GM18502 (cell line): ENCODE results near the gene SIL1.
"Not testable (repeated sequence)": the region's sequence is repeated elsewhere in the genome, so short reads cannot be mapped to it uniquely, and the experiment has no call there.

Experiments used
- ATAC-seq: cut with Tn5 transposase; IDR thresholded peaks from one replicate; pipeline ENCODE4 v1.9.1; 2021; ENCODE audit warnings: mild to moderate bottlenecking; ENCODE audit not compliant: unreplicated experiment, poor library complexity

Gene SIL1

DNA sequence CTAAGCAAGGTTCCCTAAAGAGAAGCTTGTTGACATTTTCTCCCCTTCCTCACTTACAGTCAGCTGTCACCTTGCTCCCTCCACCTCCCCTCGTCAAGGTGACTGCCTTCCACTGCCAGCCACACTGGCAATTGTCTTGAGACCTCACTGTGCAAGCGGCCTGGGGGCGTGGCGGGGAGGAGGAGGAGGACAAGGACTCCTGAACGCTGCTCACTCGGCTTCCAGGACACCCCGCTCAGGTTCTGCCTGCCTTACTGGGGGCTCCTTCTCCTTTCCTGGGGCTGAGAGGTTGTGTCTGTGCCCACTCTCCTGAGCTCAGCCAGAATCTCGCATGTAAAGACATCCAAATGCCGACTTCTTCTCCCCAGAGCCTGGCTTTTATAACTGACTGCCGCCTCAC lies 262.7 kb downstream of the SIL1 start:
- ATAC-seq, result no peak

DNA sequence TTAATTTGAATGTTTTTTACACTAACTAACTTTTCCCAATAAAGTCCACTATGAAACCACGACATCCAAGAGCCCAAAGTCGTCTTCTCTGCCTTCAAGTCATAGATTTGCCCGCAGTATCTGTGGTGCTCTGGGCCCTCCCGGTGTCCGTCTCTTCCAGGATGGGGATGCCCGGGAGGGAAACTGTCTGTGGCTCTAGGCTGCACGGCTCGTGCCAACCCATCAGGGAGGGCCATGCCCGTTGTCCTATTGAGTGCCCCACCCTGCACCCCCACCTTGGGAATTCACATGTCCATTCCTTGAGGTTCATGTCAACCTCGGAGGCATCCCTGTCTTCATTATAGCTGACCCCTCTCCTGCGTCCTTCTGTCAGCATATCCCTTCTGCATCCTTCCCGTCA lies 263.2 kb downstream of the SIL1 start:
- no peak for ATAC-seq

DNA sequence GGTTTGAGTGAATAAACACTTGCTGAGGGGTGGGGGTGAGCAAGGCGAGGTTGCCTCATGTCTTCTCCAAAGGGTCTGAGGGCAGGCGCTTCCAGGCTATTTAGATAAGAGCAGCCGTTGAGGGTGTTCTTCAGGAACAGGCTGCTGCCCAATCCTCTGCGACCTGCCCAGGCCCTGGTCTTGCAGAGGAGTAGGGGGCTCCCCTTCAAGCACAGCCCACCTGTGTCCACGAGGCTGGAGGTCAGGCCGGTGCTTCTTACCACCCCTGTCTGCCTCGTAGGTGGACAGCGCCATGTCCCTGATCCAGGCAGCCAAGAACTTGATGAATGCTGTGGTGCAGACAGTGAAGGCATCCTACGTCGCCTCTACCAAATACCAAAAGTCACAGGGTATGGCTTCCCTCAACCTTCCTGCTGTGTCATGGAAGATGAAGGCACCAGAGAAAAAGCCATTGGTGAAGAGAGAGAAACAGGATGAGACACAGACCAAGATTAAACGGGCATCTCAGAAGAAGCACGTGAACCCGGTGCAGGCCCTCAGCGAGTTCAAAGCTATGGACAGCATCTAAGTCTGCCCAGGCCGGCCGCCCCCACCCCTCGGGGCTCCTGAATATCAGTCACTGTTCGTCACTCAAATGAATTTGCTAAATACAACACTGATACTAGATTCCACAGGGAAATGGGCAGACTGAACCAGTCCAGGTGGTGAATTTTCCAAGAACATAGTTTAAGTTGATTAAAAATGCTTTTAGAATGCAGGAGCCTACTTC lies 264.5 kb downstream of the SIL1 start:
- ATAC-seq, result no peak

DNA sequence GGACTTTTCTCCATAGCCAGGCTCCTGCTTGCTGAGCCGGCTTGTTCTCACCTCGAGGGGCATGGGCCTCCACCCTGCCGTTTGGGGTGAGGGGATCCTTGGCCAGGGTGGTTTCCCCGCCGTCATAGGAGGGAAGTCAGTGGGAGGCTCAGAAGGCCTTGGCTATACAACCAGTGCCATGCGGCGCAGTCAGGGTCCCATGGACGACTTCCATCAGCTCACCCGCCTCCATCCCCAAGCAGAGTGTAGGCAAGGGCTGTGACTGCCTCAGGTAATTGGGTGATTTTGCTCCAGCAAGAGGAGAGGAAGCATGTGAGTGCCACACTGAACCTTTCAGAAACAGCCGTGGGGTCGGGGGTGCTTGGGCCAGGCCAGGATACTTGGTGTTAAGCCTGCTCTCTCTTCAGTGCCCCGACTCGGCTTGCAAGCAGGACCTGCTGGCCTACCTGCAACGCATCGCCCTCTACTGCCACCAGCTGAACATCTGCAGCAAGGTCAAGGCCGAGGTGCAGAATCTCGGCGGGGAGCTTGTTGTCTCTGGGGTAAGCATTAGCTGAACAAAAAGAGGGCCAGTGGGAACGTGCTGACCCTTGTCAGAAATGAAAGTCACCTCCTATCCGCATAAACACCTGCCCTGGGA lies 265.9 kb downstream of the SIL1 start:
- no peak for ATAC-seq

DNA sequence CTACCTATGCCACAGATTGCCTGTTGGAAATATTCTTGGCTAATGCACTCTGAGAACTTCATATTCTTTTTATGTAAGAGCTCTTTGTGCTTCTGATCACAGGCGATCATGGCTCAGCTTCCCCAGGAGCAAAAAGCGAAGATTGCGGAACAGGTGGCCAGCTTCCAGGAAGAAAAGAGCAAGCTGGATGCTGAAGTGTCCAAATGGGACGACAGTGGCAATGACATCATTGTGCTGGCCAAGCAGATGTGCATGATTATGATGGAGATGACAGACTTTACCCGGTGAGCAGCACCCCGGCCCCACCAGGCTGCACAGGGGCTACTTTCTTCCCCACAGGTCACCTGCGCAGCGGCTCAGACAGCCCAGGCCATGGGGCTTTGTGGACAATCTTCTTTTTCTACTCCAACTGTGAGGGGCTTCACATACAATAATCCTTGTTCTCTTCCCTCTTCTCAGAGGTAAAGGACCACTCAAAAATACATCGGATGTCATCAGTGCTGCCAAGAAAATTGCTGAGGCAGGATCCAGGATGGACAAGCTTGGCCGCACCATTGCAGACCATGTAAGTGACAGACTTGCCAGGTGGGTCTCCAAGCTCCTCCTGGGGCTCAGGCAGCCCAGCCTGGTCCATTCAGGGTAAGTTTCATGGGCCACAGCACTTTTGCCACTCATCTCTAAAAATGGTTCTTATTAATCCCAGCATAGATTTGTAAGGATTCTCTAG lies 267.6 kb downstream of the SIL1 start:
- ATAC-seq, result no peak

DNA sequence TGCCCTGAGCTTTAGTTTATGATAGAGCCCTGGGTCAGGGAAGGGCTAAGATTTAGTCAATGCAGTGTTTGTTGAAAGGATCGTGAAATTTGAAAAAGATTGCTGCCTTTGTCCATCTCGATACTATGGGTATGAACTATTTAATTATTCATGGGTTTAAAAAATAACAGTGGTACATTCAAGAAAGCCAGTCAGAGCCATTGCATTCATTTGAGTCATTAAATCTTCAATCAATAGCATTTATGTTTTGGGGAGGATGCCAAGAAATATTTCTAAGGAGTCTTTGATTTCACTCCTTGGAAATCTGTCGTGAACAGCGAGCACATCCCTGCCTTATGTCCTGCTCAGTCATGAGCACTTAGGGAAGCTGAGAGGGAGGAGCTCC lies 268.6 kb downstream of the SIL1 start:
- ATAC-seq, result no peak

DNA sequence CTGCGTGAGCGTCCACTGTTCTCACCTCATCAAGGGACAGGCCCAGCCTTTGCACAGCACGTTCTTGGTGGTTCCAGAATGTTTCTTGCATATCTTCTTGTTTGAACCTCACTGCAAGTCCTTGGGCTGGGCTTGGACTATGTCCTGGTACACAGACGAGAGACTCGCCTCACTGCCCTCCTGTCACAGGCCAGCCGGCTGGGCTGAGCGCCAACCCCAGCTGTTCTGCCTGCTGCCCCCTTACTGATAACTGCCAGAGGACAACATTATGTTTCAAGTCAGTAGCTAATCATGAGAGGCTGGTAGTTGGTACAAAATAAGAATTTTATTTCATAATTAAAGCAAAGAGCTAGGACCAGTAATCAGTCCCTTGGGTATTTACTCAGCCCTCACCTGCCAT lies 270.2 kb downstream of the SIL1 start:
- no peak for ATAC-seq

DNA sequence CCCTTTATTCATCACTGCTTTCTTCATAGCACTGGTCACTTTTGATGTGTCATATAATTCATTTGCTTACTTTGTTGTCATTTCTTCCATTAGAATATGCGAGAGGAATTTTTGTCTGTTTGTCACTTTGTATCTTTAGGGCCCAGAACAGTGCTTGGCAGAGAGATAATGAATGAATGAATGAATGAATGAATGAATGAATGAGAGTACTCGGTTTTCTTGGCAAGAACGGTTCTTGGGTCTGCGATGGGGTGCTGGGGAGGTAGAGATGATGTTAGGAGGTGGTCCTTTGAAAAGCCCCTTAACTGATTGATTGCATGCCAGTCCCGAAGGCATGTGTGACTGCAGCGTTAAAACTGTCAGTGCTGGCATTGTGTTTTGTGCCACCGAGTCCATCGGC lies 270.6 kb downstream of the SIL1 start:
- no peak for ATAC-seq

DNA sequence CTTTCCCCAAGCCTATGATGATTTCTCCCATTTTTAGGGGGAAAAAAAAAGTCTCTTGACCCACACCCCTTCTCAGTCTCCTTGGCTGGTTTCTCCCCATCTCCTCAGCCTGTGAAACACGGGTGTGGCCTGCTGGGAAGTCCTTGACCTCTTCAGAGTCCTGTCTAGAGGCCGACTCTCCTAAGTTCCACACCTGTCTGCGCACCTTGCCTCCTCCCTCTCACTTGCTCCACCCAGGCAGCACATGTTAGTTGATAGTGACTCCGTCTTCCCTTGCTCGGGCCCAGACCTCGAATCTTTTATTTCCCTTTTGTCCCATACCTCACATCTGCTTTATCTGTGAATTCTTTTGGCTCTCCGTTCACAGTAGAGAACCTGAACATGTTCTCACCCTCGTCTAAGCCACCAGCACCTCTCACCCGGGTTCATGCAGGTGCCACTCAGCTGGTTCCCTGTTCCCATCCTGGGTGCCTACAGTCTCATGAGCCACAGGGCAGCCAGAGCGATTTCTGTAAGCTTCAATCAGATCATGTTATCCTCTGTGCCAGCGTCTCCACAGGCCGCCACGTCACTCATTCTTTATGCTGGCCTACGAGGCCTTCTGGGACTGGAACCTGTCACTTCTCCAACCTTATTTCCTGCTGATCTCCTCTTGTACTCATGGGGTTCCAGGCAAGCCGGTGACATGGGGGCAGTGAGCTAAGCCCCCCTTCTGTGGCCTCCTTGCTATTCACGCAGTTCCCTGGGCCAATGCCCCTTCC lies 271.3 kb downstream of the SIL1 start:
- no peak for ATAC-seq

DNA sequence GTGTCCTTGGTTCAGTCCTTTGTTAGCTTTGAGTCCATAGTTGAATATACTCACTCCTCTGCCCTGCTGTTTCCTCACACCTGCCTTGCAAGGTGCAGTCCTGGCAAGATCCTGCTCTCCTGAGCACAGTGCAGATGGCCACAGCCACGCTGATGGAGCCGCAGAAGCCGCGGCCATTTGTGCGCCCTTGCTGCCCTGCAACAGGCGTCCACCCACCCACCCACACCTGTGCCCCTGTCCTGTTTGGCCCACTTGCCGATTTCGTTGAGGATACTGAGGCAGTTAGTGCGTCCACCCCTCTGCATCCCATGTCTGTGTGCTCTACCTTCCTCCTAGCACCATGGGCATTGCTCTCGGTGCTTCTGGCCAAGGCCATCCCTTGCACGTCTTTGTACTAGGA lies 271.9 kb downstream of the SIL1 start:
- no peak for ATAC-seq

DNA sequence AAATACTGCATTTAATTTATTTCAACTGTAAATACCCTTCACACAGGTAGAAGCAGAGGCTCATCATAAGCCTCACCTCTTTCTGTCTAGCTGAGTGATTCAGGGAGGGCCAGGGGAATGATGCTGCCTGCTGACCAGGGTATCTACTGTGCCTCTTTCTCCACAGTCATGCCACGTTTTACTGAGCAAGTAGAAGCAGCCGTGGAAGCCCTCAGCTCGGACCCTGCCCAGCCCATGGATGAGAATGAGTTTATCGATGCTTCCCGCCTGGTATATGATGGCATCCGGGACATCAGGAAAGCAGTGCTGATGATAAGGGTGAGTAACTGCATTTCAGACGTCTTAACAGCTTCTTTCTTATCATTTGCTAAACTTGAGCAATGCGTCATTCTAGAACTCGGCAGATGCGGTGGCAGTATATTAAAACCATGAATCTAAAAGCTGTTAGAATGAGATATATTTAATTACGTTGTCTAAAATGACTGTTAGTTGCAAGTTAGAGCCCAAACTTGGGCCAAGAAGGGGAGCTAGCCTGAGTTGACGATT lies 273.0 kb downstream of the SIL1 start:
- no peak for ATAC-seq

DNA sequence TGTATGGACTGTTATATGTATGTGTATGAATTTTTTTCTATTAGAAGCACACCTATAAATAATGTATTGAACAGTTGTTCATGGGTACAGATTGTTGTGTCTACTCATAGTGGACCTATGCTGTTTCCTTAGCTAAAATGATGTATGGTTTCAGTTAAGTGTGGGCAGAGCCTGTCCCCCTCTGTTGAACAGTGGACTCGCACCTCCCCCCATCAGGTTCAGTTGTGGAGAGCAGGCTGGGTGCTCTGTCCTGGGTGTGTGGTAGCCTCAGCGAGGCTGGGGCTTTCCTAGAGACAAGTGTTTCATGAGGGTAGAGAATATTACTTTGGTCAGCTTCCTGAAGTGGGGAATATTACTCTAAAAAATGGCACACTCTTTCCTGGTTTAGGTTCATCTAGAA lies 275.7 kb downstream of the SIL1 start:
- no peak for ATAC-seq

DNA sequence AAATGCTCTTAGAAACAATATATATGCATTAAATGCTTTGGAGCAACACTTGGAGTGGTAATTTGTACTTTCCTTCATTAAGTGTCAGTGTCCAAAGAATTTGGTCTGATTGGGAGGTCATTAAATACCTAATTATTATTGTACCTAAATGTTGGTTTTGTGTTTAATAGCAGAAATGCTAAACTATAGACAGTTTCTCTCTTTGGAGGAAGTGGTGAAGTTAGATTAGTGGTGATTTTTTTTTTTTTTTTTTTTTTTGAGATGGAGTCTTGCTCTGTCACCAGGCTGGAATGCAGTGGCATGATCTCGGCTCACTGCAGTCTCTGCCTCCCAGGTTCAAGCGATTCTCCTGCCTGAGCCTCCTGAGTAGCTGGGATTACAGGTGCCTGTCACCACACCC lies 276.8 kb downstream of the SIL1 start:
- ATAC-seq, result not testable (repeated sequence)

DNA sequence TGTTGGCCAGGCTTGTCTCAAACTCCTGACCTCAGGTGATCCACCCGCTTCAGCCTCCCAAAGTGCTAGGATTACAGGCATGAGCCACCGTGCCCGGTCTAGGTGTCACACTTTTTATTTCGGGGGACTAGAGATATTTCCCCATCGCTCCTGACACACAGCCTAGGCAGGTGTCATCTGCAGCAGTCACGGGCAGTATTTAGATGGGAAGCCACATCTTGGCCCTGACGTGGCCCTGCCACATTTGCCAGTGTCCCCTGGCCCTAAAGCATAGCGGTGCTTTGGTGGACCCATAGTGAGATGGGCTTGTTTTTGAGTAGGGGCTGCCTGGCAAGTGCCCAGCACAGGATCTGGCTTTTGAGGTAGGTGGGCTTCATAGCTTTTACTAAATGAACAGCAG lies 278.0 kb downstream of the SIL1 start:
- no peak for ATAC-seq

DNA sequence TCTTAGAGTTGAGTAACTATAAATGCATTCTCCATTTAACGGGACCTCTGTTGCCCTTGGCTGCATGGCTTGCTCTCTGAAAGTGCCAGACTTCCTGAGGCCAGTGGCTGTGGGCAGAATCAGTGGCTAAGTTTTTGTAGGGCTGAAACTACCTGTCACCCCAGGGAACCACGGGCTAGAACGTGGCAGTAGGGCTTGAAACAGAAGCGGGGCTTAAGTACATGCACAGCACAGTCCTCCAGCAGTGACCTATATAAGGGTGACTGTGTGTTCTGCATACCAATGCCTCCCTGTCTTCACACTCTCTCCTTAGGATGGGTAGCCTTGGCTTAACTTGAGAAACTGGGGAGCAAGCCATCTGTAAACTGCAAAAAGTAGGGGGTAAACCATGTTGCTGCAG lies 279.5 kb downstream of the SIL1 start:
- no peak for ATAC-seq

DNA sequence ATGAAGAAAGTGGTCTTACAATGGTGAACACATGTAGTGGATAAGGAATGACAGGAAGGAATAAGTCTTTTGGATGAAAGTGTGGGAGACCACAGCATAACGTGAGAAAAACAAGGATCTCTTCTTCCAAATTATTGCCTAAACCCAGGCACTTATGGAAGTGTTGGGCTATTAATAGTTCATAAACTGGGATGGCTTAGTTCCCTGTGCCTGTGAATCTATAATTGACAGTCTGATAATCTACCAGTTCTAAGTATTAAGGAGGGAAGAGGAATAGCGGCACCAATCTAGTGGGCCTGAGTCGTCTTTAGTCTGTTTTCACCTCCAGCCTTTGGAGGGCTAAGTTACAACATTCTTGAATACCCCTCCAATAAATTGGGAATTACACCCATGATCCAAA lies 283.8 kb downstream of the SIL1 start:
- no peak for ATAC-seq

DNA sequence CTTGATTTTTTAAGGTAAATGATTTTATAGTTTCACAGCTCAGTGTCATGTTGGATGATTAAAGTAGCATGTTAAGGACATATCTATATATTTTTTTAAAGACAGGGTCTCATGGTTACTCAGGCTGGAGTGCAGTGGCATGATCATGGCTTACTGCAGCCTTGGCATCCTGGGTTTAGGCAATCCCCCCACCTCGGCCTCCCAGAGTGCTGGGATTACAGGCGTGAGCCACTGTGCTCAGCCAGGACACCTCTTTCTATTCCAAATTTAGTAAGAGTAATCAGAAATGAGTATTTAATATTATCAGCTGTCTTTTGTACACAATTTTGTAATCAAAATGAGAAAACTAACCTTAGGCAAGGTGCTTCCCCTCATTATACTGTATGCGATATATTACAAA lies 284.4 kb downstream of the SIL1 start:
- no peak for ATAC-seq

DNA sequence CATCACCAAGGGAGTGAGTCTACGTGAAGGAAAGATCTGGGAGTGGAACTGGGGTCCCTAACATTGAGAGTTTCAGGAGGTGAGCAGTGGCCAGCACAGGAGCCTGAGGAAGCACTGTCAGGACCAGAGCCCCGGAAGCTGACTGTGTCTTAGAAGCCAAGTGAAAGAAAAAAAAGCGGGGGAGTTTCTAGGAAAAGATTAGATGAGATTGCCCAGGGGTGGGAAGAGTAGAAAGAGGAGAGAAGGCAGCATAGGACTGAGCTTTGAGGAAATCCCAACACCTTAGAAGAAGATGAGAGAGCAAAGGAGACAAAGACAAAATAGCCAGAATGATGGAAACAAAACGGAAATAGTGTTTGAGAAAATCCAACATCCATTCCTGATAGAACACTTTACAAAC lies 286.1 kb downstream of the SIL1 start:
- no peak for ATAC-seq

DNA sequence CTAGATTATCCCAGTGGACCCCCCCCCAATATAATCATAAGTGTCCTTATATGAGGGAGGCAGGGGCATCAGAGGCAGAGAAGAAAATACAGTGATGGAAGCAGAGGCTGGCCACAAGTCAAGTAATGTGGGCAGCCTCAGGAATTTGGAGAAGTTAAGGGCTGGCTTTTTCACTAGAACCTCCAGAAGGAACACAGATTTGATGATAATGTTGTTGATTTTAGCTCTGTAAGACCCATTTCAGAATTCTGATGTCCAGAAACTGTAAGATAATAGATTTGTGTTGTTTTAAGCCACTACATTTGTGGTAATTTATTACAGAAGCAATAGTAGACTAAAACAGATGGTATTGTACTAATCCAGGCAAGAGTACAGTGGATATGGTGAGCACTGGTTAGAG lies 286.7 kb downstream of the SIL1 start:
- ATAC-seq, result no peak

DNA sequence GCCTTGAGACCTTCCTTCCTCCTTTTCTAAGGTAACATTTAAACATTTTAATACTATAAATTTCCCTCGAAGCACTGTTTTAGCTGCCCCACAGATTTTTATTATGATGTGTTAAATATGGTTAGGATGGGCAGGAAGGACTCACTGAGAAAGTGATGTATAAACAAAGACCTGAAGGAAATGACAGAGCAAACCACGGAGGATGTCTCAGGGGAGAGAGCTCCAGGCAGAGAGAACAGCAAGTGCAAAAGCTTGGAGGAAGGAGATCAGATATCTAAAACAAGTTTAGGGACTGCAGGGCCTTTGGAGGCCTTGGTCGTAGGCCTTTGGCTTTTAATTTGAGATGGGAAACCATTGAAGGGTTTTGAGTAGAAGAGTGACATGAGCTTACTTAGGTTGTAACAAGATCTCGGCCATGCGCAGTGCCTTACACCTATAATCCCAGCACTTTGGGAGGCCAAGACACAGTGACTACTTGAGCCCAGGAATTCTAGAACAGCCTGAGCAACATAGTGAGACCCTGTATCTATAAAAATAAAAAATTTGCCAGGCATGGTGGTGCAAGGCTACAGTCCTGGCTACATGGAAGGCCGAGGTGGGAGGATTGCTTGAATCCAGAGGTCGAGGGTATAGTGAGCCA lies 287.5 kb downstream of the SIL1 start:
- no peak for ATAC-seq
